SK-N-SH treated with all-trans-retinoic acid at 6 μM for 48 hours (cell line): ENCODE measurements around the gene PTPRT.

Source experiments
- ARNTL ChIP-seq: fragments of 450-650 bp; formaldehyde crosslinking; IDR thresholded peaks from 2 replicates; pipeline ENCODE4 v1.5.0; 2020; ENCODE audit warnings: low read depth, mild to moderate bottlenecking, moderate library complexity, borderline replicate concordance
- CSDC2 ChIP-seq: fragments of 250-450 bp; sonication (Bioruptor Pico); IDR thresholded peaks from 2 replicates; pipeline ENCODE4 v1.5.0; 2020; ENCODE audit warnings: mild to moderate bottlenecking, moderate library complexity
- ESRRG ChIP-seq: fragments of 250-450 bp; sonication (Bioruptor Pico); IDR thresholded peaks from 2 replicates; pipeline ENCODE4 v1.6.1; 2021; ENCODE audit warnings: mild to moderate bottlenecking
- PATZ1 ChIP-seq: fragments of 250-450 bp; sonication (Bioruptor Pico); IDR thresholded peaks from 2 replicates; pipeline ENCODE4 v1.8.0; 2020; ENCODE audit warnings: mild to moderate bottlenecking, moderate library complexity, borderline replicate concordance
- RARB ChIP-seq: fragments of 250-450 bp; sonication (Bioruptor Pico); IDR thresholded peaks from 2 replicates; pipeline ENCODE4 v1.8.0; 2021; ENCODE audit warnings: mild to moderate bottlenecking, moderate library complexity
- ZC3H10 ChIP-seq: fragments of 250-450 bp; sonication (Bioruptor Pico); IDR thresholded peaks from 2 replicates; pipeline ENCODE4 v1.5.1; 2021; ENCODE audit warnings: mild to moderate bottlenecking, moderate library complexity
- ZNF565 ChIP-seq: fragments of 450-650 bp; formaldehyde crosslinking; conservative IDR thresholded peaks from 2 replicates; pipeline ENCODE4 v1.5.0; 2020; ENCODE audit warnings: low read depth, mild to moderate bottlenecking, moderate library complexity
- ZNF70 ChIP-seq: fragments of 450-650 bp; formaldehyde crosslinking; IDR thresholded peaks from 2 replicates; pipeline ENCODE4 v1.5.0; 2020; ENCODE audit warnings: mild to moderate bottlenecking, moderate library complexity
- TF ChIP-seq, protein P1 (sequence below): fragments of 250-450 bp; sonication (Bioruptor Pico); IDR thresholded peaks from 2 replicates; pipeline ENCODE4 v1.8.0; 2021; ENCODE audit warnings: low read depth, mild to moderate bottlenecking, moderate library complexity, borderline replicate concordance

- TF ChIP-seq PATZ1 (CRISPR knock-in tag) (no peak), ZC3H10 (CRISPR knock-in tag) (no peak), ZNF565 (CRISPR knock-in tag) (no peak), ZNF70 (CRISPR knock-in tag) (no peak), ESRRG (CRISPR knock-in tag) (no peak), ARNTL (no peak), RARB (CRISPR knock-in tag) (no peak), CSDC2 (CRISPR knock-in tag) (no peak)
- TF ChIP-seq, protein P1, sequence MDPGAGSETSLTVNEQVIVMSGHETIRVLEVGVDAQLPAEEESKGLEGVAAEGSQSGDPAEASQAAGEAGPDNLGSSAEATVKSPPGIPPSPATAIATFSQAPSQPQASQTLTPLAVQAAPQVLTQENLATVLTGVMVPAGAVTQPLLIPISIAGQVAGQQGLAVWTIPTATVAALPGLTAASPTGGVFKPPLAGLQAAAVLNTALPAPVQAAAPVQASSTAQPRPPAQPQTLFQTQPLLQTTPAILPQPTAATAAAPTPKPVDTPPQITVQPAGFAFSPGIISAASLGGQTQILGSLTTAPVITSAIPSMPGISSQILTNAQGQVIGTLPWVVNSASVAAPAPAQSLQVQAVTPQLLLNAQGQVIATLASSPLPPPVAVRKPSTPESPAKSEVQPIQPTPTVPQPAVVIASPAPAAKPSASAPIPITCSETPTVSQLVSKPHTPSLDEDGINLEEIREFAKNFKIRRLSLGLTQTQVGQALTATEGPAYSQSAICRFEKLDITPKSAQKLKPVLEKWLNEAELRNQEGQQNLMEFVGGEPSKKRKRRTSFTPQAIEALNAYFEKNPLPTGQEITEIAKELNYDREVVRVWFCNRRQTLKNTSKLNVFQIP (CRISPR knock-in tag): no peak
Observed at GRCh38 chr20:42678895-42679294, 510.8 kb downstream of the PTPRT start.
